SU-DHL-6 (cell line): ENCODE data around the gene PRR23E.

ENCODE experiments used
- H2AFZ ChIP-seq: fragments of 200-600 bp; sonication (generic); 2 replicates; pipeline ENCODE4 v1.6.1; 2014; ENCODE audit warnings: low read depth, mild to moderate bottlenecking, moderate library complexity, mixed read lengths, antibody characterized with exemption, low read length; ENCODE audit not compliant: severe bottlenecking
- H3F3A ChIP-seq: fragments of 200-600 bp; shearing (Covaris generic); 2 replicates; pipeline ENCODE4 v1.6.0; 2016; ENCODE audit warnings: antibody characterized with exemption, mild to moderate bottlenecking; ENCODE audit not compliant: insufficient read depth
- H3K27ac ChIP-seq: fragments of 200-600 bp; sonication (generic); 2 replicates; pipeline ENCODE4 v1.5.1; 2016; ENCODE audit warnings: low read depth, mild to moderate bottlenecking, low read length, moderate library complexity, mixed read lengths
- H3K27me3 ChIP-seq: fragments of 200-600 bp; sonication (generic), shearing (Covaris generic); 2 replicates; pipeline ENCODE4 v1.6.0; 2014; ENCODE audit warnings: mild to moderate bottlenecking, low read length
- H3K36me3 ChIP-seq: fragments of 200-600 bp; sonication (generic); 2 replicates; pipeline ENCODE4 v1.6.1; 2014; ENCODE audit warnings: mild to moderate bottlenecking, low read length, mixed read lengths
- H3K4me2 ChIP-seq: fragments of 300-600, 200-600 bp; shearing (Covaris generic), sonication (generic); 2 replicates; pipeline ENCODE4 v1.6.0; 2014; ENCODE audit warnings: low read length, low read depth, mild to moderate bottlenecking; ENCODE audit not compliant: poor library complexity, severe bottlenecking
- H3K4me3 ChIP-seq: fragments of 200-600 bp; sonication (generic); 2 replicates; pipeline ENCODE4 v1.5.1; 2014; ENCODE audit warnings: antibody characterized with exemption, low read length, mild to moderate bottlenecking, mixed read lengths; ENCODE audit not compliant: insufficient read depth, poor library complexity, severe bottlenecking
- H3K79me2 ChIP-seq: fragments of 200-600 bp; sonication (generic); 2 replicates; pipeline ENCODE4 v1.6.1; 2014; ENCODE audit warnings: mild to moderate bottlenecking, low read length, moderate library complexity; ENCODE audit not compliant: insufficient read depth
- H3K9ac ChIP-seq: fragments of 200-600 bp; sonication (generic); 2 replicates; pipeline ENCODE4 v1.7.0; 2014; ENCODE audit warnings: mild to moderate bottlenecking, low read length
- H3K9me2 ChIP-seq: fragments of 200-600 bp; sonication (generic); replicated peaks from 2 replicates; pipeline ENCODE4 v1.6.1; 2014; ENCODE audit warnings: low read length; ENCODE audit not compliant: insufficient read depth
- H3K9me3 ChIP-seq: fragments of 200-600 bp; sonication (generic); 2 replicates; pipeline ENCODE4 v1.6.1; 2014; ENCODE audit warnings: low read length, mixed read lengths; ENCODE audit not compliant: insufficient read depth
- H4K20me1 ChIP-seq: fragments of 200-600 bp; sonication (generic); 2 replicates; pipeline ENCODE4 v1.6.1; 2014; ENCODE audit warnings: low read depth, mild to moderate bottlenecking, antibody characterized with exemption, low read length, moderate library complexity, mixed read lengths
- CTCF ChIP-seq: fragments of 200-600 bp; sonication (generic); IDR thresholded peaks from one replicate; pipeline ENCODE4 v1.5.1; 2017; ENCODE audit warnings: antibody characterized with exemption, mild to moderate bottlenecking, low read length, moderate library complexity; ENCODE audit not compliant: insufficient read depth, poor library complexity, severe bottlenecking
- EZH2phosphoT487 ChIP-seq: fragments of 200-600 bp; sonication (generic), shearing (Covaris generic); conservative IDR thresholded peaks from 2 replicates; pipeline ENCODE4 v1.6.1; 2018; ENCODE audit warnings: mild to moderate bottlenecking, antibody characterized with exemption, low read length, moderate library complexity, mixed read lengths

PRR23E gene

GRCh38 chr3:127196002-127196401 is 3.1 kb downstream of the PRR23E start:
- Histone ChIP-seq H2AFZ (no peak overlapping the region), H3K4me2 (no peak overlapping the region), H3K27ac (no peak overlapping the region), H3K9ac (no peak overlapping the region), H4K20me1 (no peaks in the 10 kb centered on the region), H3K9me3 (peaks cover 8% of the 10 kb centered on the region; the same call in 1 of the 2 replicates), H3K4me3 (no peak overlapping the region), H3K36me3 (no peaks in the 10 kb centered on the region), H3K9me2 (no peaks in the 10 kb centered on the region), H3F3A (no peaks in the 10 kb centered on the region), H3K79me2 (no peaks in the 10 kb centered on the region), H3K27me3 (no peaks in the 10 kb centered on the region)
- TF ChIP-seq EZH2phosphoT487 (no peak), CTCF (no peak)

GRCh38 chr3:127196466-127197299 is 3.8 kb downstream of the PRR23E start:
- TF ChIP-seq CTCF (no peak), EZH2phosphoT487 (no peak)
- Histone ChIP-seq H3K36me3 (no peaks in the 10 kb centered on the region), H3K4me2 (no peak overlapping the region), H3K9me2 (no peaks in the 10 kb centered on the region), H3K9ac (no peak overlapping the region), H3K4me3 (no peak overlapping the region), H3K27ac (no peak overlapping the region), H3K27me3 (no peaks in the 10 kb centered on the region), H3F3A (no peaks in the 10 kb centered on the region), H3K79me2 (no peaks in the 10 kb centered on the region), H2AFZ (no peak overlapping the region), H4K20me1 (no peaks in the 10 kb centered on the region), H3K9me3 (peaks cover 5% of the 10 kb centered on the region; the same call in 1 of the 2 replicates)

GRCh38 chr3:127197300-127198189 is 4.6 kb downstream of the PRR23E start:
- no peaks in the 10 kb centered on the region for H4K20me1 ChIP-seq
- no peak overlapping the region for H3K4me3 ChIP-seq
- no peaks in the 10 kb centered on the region for H3K9me3 ChIP-seq
- H3K36me3 ChIP-seq, result no peaks in the 10 kb centered on the region
- H3K9me2 ChIP-seq, result no peaks in the 10 kb centered on the region
- no peak for TF ChIP-seq EZH2phosphoT487
- no peak for TF ChIP-seq CTCF
- no peaks in the 10 kb centered on the region for H3F3A ChIP-seq
- no peaks in the 10 kb centered on the region for H3K27me3 ChIP-seq
- no peak overlapping the region for H2AFZ ChIP-seq
- no peaks in the 10 kb centered on the region for H3K79me2 ChIP-seq
- H3K27ac ChIP-seq, result no peak overlapping the region
- H3K9ac ChIP-seq, result no peak overlapping the region
- no peak overlapping the region for H3K4me2 ChIP-seq
